ENCODE measurements around the gene KCNIP4. TPM values are rescaled to one million over a fixed set of nuclear protein-coding genes. Genes with fewer than 3 reads are reported as not detected.

KCNIP4 gene
- total and polyA plus RNA-seq, 2 experiments from 2014 or later, result 0.14 to 0.63 TPM

GRCh38 chr4:21450331-21450730, 498.2 kb downstream of the KCNIP4 start:
- Histone ChIP-seq H3K9me2 (ENCODE audit: insufficient read depth) (no peaks in the 10 kb centered on the region), H3K27ac (ENCODE audit: low read depth) (no peak overlapping the region), H3K4me3 (no peak overlapping the region), H3K27me3 (ENCODE audit: insufficient read depth) (no peaks in the 10 kb centered on the region), H3K36me3 (ENCODE audit: insufficient read depth) (no peaks in the 10 kb centered on the region), H3K4me2 (no peak overlapping the region), H3K4me1 (ENCODE audit: insufficient read depth) (no peaks in the 10 kb centered on the region), H3K79me2 (replicated peaks; ENCODE audit: insufficient read depth) (no peaks in the 10 kb centered on the region), H2AFZ (no peak overlapping the region), H4K20me1 (replicated peaks; ENCODE audit: insufficient read depth) (no peaks in the 10 kb centered on the region), H3F3A (replicated peaks; ENCODE audit: low read depth) (no peaks in the 10 kb centered on the region)
- TF ChIP-seq JUNB (IDR thresholded peaks at IDR 0.05; ENCODE audit: unreplicated experiment) (no peak), EZH2 (IDR thresholded peaks at IDR 0.05; ENCODE audit: low read depth, unreplicated experiment) (no peak), NANOG (IDR thresholded peaks at IDR 0.05; ENCODE audit: borderline replicate concordance) (no peak), STAT1 (IDR thresholded peaks at IDR 0.05; ENCODE audit: unreplicated experiment) (no peak), ZNF331 (CRISPR knock-in tag; IDR thresholded peaks at IDR 0.05; ENCODE audit: low read depth) (no peak), EZH2phosphoT487 (IDR thresholded peaks at IDR 0.05; ENCODE audit: unreplicated experiment) (no peak), ZNF114 (CRISPR knock-in tag; IDR thresholded peaks at IDR 0.05) (no peak), CREB1 (CRISPR knock-in tag; IDR thresholded peaks at IDR 0.05; ENCODE audit: low read depth) (no peak), ETS1 (IDR thresholded peaks at IDR 0.05) (no peak), POLR2AphosphoS5 (IDR thresholded peaks at IDR 0.05; ENCODE audit: low read depth) (no peak)
- TF ChIP-seq, protein P1, sequence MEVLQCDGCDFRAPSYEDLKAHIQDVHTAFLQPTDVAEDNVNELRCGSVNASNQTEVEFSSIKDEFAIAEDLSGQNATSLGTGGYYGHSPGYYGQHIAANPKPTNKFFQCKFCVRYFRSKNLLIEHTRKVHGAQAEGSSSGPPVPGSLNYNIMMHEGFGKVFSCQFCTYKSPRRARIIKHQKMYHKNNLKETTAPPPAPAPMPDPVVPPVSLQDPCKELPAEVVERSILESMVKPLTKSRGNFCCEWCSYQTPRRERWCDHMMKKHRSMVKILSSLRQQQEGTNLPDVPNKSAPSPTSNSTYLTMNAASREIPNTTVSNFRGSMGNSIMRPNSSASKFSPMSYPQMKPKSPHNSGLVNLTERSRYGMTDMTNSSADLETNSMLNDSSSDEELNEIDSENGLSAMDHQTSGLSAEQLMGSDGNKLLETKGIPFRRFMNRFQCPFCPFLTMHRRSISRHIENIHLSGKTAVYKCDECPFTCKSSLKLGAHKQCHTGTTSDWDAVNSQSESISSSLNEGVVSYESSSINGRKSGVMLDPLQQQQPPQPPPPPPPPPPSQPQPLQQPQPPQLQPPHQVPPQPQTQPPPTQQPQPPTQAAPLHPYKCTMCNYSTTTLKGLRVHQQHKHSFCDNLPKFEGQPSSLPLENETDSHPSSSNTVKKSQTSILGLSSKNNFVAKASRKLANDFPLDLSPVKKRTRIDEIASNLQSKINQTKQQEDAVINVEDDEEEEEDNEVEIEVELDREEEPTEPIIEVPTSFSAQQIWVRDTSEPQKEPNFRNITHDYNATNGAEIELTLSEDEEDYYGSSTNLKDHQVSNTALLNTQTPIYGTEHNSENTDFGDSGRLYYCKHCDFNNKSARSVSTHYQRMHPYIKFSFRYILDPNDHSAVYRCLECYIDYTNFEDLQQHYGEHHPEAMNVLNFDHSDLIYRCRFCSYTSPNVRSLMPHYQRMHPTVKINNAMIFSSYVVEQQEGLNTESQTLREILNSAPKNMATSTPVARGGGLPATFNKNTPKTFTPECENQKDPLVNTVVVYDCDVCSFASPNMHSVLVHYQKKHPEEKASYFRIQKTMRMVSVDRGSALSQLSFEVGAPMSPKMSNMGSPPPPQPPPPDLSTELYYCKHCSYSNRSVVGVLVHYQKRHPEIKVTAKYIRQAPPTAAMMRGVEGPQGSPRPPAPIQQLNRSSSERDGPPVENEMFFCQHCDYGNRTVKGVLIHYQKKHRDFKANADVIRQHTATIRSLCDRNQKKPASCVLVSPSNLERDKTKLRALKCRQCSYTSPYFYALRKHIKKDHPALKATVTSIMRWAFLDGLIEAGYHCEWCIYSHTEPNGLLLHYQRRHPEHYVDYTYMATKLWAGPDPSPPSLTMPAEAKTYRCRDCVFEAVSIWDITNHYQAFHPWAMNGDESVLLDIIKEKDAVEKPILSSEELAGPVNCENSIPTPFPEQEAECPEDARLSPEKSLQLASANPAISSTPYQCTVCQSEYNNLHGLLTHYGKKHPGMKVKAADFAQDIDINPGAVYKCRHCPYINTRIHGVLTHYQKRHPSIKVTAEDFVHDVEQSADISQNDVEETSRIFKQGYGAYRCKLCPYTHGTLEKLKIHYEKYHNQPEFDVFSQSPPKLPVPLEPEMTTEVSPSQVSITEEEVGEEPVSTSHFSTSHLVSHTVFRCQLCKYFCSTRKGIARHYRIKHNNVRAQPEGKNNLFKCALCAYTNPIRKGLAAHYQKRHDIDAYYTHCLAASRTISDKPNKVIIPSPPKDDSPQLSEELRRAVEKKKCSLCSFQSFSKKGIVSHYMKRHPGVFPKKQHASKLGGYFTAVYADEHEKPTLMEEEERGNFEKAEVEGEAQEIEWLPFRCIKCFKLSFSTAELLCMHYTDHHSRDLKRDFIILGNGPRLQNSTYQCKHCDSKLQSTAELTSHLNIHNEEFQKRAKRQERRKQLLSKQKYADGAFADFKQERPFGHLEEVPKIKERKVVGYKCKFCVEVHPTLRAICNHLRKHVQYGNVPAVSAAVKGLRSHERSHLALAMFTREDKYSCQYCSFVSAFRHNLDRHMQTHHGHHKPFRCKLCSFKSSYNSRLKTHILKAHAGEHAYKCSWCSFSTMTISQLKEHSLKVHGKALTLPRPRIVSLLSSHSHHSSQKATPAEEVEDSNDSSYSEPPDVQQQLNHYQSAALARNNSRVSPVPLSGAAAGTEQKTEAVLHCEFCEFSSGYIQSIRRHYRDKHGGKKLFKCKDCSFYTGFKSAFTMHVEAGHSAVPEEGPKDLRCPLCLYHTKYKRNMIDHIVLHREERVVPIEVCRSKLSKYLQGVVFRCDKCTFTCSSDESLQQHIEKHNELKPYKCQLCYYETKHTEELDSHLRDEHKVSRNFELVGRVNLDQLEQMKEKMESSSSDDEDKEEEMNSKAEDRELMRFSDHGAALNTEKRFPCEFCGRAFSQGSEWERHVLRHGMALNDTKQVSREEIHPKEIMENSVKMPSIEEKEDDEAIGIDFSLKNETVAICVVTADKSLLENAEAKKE (CRISPR knock-in tag; IDR thresholded peaks at IDR 0.05), result no peak
- TF ChIP-seq, protein P2, sequence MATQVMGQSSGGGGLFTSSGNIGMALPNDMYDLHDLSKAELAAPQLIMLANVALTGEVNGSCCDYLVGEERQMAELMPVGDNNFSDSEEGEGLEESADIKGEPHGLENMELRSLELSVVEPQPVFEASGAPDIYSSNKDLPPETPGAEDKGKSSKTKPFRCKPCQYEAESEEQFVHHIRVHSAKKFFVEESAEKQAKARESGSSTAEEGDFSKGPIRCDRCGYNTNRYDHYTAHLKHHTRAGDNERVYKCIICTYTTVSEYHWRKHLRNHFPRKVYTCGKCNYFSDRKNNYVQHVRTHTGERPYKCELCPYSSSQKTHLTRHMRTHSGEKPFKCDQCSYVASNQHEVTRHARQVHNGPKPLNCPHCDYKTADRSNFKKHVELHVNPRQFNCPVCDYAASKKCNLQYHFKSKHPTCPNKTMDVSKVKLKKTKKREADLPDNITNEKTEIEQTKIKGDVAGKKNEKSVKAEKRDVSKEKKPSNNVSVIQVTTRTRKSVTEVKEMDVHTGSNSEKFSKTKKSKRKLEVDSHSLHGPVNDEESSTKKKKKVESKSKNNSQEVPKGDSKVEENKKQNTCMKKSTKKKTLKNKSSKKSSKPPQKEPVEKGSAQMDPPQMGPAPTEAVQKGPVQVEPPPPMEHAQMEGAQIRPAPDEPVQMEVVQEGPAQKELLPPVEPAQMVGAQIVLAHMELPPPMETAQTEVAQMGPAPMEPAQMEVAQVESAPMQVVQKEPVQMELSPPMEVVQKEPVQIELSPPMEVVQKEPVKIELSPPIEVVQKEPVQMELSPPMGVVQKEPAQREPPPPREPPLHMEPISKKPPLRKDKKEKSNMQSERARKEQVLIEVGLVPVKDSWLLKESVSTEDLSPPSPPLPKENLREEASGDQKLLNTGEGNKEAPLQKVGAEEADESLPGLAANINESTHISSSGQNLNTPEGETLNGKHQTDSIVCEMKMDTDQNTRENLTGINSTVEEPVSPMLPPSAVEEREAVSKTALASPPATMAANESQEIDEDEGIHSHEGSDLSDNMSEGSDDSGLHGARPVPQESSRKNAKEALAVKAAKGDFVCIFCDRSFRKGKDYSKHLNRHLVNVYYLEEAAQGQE (IDR thresholded peaks at IDR 0.05; ENCODE audit: unreplicated experiment), result no peak
- Mint-ChIP-seq H3K27ac (no peak overlapping the region), H3K9me3 (peaks cover 4% of the 10 kb centered on the region; the same call in 2 of the 3 replicates), H3K4me1 (no peaks in the 10 kb centered on the region), H3K27me3 (ENCODE audit: insufficient read depth, low read depth, poor library complexity) (no peaks in the 10 kb centered on the region), H3K36me3 (ENCODE audit: low read depth) (no peaks in the 10 kb centered on the region), H3K4me3 (no peak overlapping the region)
- DNase-seq (ENCODE audit: low spot score) (no peak), ATAC-seq (no peak)
